GM13976 (cell line): ENCODE results near the gene FAM222B.
"Not testable (repeated sequence)": the region's sequence is repeated elsewhere in the genome, so short reads cannot be mapped to it uniquely, and the experiment has no call there.

Experiments
- DNase-seq: peaks from one replicate; pipeline ENCODE4 v3.0.0; 2012; ENCODE audit warnings: low spot score
- in situ Hi-C: fragments of 300-500 bp; cut with MboI; formaldehyde crosslinking; loops from one replicate; pipeline ENCODE4 v1.12.0; 2022; ENCODE audit warnings: low sequenced_read_pairs, mixed read lengths, inconsistent platforms; ENCODE audit not compliant: unreplicated experiment
- TF ChIP-seq, protein P1 (sequence below): IDR thresholded peaks from 2 replicates; pipeline ENCODE4 v1.5.1; 2012; ENCODE audit warnings: borderline replicate concordance, mild to moderate bottlenecking; ENCODE audit not compliant: insufficient read depth; ENCODE audit errors: extremely low read depth, missing control alignments, control extremely low read depth

Gene FAM222B

DNA sequence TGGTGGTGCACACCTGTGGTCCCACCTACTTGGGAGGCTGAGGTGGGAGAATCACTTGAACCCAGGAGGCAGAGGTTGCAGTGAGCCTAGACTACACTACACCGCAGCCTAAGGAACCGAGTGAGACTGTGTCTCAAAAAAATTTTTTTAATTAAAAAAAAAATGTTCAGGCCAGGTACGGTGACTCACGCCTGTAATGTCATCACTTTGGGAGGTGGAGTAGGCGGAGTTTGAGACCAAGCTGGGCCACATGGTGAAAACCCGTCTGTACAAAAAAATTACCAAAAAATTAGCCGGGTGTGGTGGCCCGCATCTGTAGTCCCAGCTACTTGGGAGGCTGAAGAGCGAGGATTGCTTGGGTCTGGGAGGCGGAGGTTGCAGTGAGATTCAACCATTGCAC lies 3.6 kb upstream of the FAM222B start:
- TF ChIP-seq, protein P1, sequence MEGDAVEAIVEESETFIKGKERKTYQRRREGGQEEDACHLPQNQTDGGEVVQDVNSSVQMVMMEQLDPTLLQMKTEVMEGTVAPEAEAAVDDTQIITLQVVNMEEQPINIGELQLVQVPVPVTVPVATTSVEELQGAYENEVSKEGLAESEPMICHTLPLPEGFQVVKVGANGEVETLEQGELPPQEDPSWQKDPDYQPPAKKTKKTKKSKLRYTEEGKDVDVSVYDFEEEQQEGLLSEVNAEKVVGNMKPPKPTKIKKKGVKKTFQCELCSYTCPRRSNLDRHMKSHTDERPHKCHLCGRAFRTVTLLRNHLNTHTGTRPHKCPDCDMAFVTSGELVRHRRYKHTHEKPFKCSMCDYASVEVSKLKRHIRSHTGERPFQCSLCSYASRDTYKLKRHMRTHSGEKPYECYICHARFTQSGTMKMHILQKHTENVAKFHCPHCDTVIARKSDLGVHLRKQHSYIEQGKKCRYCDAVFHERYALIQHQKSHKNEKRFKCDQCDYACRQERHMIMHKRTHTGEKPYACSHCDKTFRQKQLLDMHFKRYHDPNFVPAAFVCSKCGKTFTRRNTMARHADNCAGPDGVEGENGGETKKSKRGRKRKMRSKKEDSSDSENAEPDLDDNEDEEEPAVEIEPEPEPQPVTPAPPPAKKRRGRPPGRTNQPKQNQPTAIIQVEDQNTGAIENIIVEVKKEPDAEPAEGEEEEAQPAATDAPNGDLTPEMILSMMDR = no peak
- in situ Hi-C loops = no loop called here
- no peak for DNase-seq

DNA sequence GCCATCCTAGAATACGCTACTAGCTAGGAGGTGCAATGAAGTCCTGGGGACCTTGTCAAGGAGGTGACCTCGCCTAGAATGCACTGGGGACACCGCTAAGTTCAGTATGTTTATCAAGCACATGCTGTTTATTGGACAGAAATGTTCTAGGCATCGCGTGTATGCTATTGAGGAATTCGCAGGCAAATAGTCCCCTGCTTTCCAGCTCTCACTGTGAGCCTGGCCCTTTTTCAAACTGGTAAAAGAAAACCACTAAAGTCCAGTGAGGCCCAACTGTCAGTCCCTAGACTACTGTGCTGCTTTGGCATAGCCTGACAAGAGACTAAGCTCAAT lies 1.2 kb upstream of the FAM222B start:
- DNase-seq = no peak
- in situ Hi-C loops = no loop called here
- TF ChIP-seq, protein P1 = no peak

DNA sequence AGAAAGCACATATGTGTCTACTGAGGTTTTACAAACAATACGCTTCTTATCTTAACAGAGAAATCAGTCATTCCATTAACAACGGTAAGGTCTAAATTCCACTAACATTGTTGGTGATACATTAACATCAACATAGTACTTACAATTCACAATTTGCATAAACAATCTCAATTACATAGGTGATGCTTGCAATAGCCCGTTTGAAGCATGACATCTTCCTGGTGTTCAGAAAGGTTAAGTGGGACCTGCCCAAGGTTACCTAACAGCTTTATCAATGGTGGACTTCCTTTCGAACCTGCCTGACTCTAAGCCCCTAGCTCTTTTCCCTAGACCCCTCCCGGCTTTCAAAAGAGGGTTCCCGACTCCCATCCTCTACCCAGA lies 699 bp downstream of the FAM222B start:
- in situ Hi-C loops = no loop called here
- DNase-seq = no peak
- TF ChIP-seq, protein P1 = no peak

DNA sequence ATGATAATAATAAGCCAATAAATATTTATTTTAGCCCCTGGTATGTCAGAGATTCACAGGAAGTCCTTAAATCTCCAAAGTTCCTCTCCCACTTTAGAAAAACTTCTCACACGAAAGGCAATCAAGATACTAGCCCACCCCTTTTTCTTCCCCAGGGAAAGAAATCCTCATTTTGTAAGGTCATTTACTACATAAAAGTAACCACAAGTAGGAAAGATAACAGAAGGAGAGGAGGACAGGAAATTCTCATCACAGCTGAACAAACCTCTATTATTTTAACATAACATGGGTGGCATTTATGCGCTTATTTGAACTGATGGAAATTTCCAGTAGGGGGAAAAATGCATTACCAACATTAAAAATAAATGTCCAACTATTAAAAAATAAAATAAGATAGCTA lies 3.4 kb downstream of the FAM222B start:
- DNase-seq = no peak
- in situ Hi-C loops = no loop called here
- TF ChIP-seq, protein P1 = no peak

DNA sequence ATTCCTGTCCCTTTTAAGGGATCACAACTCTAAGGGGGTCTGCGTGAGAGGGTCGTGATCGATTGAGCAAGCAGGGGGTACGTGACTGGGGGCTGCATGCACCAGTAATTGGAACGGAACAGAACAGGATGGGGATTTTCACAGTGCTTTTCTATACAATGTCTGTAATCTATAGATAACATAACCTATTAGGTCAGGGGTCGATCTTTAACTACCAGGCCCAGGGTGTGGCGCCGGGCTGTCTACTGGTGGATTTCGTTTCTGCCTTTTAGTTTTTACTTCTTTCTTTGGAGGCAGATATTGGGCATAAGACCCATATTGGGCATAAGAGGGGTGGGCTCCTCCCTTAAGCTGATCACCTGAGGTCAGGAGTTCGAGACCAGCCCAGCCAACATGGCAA lies 6.0 kb downstream of the FAM222B start:
- in situ Hi-C loops, DNase-seq: not testable (repeated sequence)

DNA sequence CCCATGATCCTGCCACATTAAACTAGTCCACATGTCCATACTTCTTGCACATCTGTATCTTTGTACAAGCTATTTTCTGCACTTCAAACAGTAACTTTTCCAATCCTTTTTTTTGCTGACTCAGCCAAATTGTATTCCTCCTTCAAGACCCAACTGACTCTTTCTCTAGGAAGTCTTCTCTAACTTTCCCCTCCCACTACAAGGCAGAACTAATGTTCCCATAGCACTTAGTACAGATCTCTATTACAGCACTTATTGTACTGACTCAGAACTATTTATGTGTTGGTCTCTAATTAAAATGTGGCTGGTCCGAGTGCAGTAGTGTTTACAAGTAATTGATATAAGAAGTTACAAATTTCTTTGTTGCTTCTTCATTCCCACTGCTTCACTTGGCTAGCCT lies 8.2 kb downstream of the FAM222B start:
- DNase-seq = no peak
- in situ Hi-C loops = no loop called here
- TF ChIP-seq, protein P1 = no peak

DNA sequence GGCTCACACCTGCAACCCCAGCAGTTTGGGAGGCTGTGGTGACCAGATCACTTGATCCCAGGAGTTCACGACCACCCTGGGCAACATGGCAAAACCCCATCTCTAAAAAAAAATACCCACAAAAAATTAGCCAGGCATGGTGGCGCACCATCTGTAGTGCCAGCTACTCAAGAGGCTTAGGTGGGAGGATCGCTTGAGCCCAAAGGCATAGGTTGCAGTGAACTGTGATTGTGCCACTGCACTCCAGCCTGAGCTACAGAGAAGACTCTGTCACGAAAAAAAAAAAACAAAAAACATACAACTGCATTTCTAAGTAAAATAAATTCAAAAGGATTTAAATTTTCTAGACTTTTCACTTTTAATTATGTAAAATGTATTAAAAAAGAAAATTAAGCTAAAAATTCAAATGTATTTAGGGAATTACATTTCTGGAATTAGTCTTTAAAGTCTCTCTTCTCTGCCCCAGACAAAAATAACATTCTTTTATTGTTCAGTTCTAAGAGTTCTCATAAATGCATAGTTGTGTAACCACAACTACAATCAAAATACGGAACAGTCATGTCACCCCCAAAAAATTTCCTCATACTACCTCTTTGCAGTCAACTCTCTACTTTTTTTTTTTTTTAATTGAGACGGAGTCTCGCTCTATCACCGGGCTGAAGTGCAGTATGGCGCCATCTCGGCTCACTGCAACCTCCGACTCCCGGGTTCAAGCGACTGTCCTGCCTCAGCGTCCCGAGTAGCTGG lies 14.1 kb downstream of the FAM222B start:
- TF ChIP-seq, protein P1 = no peak
- in situ Hi-C loops = no loop called here
- DNase-seq = no peak
